HL-60 (cell line): ENCODE measurements around the gene CTNNA2.

Source experiments
- CTCF ChIP-seq: IDR thresholded peaks from one replicate; pipeline ENCODE4 v1.5.1; 2011; ENCODE audit warnings: low read length, control low read depth, inconsistent platforms; ENCODE audit not compliant: insufficient read depth
- GABPA ChIP-seq: IDR thresholded peaks from 2 replicates; pipeline ENCODE4 v1.6.1; 2012; ENCODE audit warnings: low read depth
- POLR2AphosphoS5 ChIP-seq: IDR thresholded peaks from 2 replicates; pipeline ENCODE4 v1.6.1; 2012; ENCODE audit warnings: low read depth
- REST ChIP-seq: IDR thresholded peaks from 2 replicates; pipeline ENCODE4 v1.6.1; 2012; ENCODE audit warnings: low read depth; ENCODE audit not compliant: insufficient replicate concordance
- SPI1 ChIP-seq: IDR thresholded peaks from 2 replicates; pipeline ENCODE4 v1.6.1; 2012; ENCODE audit warnings: low read depth, mild to moderate bottlenecking, borderline replicate concordance

GRCh38 chr2:79960519-79960918 lies 447.7 kb downstream of the CTNNA2 start:
- no peak for TF ChIP-seq CTCF
- TF ChIP-seq POLR2AphosphoS5: no peak
- no peak for TF ChIP-seq SPI1
- TF ChIP-seq GABPA: no peak
- no peak for TF ChIP-seq REST
